GM19193 (cell line): ENCODE measurements around the gene SSH2.

Experiments
- POLR2A ChIP-seq: IDR thresholded peaks from 4 replicates; pipeline ENCODE4 v1.6.1; 2011; ENCODE audit not compliant: insufficient read depth, insufficient read length; ENCODE audit errors: extremely low read depth

The SSH2 gene

GRCh38 chr17:29862951-29863350, 67.1 kb downstream of the SSH2 start:
- no peak for TF ChIP-seq POLR2A

GRCh38 chr17:29862127-29862526, 67.9 kb downstream of the SSH2 start:
- TF ChIP-seq POLR2A: no peak

GRCh38 chr17:29857823-29858222, 72.2 kb downstream of the SSH2 start:
- no peak for TF ChIP-seq POLR2A

GRCh38 chr17:29855686-29856085, 74.3 kb downstream of the SSH2 start:
- no peak for TF ChIP-seq POLR2A

- TF ChIP-seq POLR2A: no peak
Observed at GRCh38 chr17:29848737-29849136, 81.3 kb downstream of the SSH2 start.

GRCh38 chr17:29847527-29848400, 82.3 kb downstream of the SSH2 start:
- no peak for TF ChIP-seq POLR2A

GRCh38 chr17:29847118-29847517, 82.9 kb downstream of the SSH2 start:
- TF ChIP-seq POLR2A: no peak

GRCh38 chr17:29846298-29846697, 83.7 kb downstream of the SSH2 start:
- TF ChIP-seq POLR2A: no peak

- TF ChIP-seq POLR2A: no peak
Observed at GRCh38 chr17:29844339-29845048, 85.5 kb downstream of the SSH2 start.

GRCh38 chr17:29840884-29841283, 89.1 kb downstream of the SSH2 start:
- TF ChIP-seq POLR2A: no peak

GRCh38 chr17:29839656-29840055, 90.4 kb downstream of the SSH2 start:
- TF ChIP-seq POLR2A: no peak

GRCh38 chr17:29838961-29839360, 91.1 kb downstream of the SSH2 start:
- TF ChIP-seq POLR2A: no peak

- no peak for TF ChIP-seq POLR2A
Observed at GRCh38 chr17:29837531-29837930, 92.5 kb downstream of the SSH2 start.

- TF ChIP-seq POLR2A: no peak
Observed at GRCh38 chr17:29836643-29837042, 93.4 kb downstream of the SSH2 start.

- TF ChIP-seq POLR2A: no peak
Observed at GRCh38 chr17:29835435-29836351, 94.3 kb downstream of the SSH2 start.
